HG02973 (cell line): ENCODE data around the gene ATP2B2.

ENCODE experiments used
- ATAC-seq: cut with Tn5 transposase; IDR thresholded peaks from one replicate; pipeline ENCODE4 v1.9.1; 2021; ENCODE audit warnings: moderate library complexity; ENCODE audit not compliant: unreplicated experiment

The ATP2B2 gene

DNA sequence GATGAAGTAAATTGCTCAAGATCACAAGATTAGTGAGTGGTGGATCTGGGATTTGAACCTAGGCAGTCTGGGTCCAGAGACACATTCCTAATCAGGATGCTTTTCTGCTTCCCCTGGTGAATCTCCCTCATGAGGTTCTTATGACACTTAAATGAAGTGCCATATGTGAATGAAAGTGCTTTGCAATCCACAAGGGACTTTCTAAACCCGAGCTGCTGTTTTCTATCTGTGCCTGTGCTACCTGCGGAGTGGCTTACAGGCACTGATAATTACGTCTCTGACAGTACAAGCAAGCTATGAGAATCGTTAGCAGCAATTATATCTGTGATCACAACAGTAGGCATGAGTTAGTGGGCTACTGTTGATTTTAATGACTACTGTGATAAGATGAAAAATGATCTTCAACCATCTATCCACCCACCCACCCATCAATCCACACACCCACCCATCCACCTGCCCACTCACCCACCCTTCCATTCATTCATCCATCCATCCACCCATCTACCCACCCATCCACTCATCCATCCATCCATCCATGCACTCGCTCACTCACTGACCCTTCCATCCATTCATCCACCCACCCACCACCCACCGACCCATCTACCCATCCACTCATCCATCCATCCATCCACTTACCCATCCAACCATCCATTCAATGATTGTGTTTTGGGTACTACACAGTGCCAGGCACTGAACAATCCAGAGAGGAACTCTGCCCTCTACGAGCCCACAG, 51.8 kb downstream of the ATP2B2 start:
- ATAC-seq: no peak

GRCh38 chr3:10450494-10451440, 54.6 kb downstream of the ATP2B2 start:
- ATAC-seq: no peak

DNA sequence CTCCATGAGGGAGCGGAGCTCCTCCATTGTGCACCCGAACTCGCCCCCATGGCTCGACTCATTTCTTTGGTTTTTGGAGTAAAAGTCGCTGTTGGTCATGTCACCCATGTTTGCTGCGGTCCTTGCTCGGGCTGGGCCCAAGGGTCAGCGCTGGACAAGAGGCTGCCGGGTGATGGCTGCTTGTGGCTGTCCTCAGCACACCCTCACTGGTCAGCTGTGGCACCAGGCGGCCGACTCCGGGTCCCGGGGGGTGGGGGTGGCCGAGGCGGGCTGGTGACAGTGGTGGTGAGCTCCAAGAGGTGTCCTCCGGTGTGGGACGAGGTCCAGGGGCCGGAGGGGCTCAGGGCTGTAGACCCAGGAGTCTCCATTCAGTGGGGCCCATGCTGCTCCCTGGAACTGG, 56.0 kb downstream of the ATP2B2 start:
- no peak for ATAC-seq

- no peak for ATAC-seq
Observed at GRCh38 chr3:10448544-10448943, 56.8 kb downstream of the ATP2B2 start.

DNA sequence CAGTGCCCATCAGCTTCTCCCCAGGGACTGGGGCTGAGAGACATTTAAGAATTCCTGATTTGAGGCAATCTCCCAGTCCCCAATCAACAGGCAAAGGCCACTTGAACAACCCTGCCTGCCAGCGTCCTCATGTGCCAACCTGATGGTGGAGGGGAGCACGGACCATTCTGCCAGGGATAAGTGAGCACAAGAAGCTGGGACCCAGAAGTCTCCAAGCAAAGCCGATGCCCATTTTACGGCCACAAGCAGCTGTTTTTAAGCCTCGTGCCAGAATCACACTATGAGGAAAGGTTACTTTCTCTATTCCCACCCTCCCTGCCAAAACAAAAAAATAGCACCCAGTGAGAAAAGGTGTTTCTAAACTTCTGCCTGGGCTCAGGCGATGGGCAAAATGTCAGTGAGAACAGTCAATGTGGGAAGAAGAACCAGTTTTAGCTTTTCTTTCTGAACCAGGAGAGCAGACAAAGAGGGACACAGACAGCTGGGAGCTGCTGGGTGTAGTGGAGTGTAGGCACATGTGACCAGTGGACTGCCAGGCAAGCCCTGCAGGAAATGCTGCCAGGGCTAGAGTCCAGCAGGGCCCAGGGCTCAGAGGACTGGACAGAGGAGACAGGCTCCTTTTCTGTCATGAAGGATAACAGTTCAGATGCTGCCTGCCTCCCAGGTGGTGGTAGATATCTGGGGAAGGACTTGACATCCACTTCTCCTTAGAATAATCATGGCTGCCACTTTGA, 57.7 kb downstream of the ATP2B2 start:
- ATAC-seq: no peak

GRCh38 chr3:10447110-10447509, 58.3 kb downstream of the ATP2B2 start:
- no peak for ATAC-seq

GRCh38 chr3:10445561-10446175, 59.7 kb downstream of the ATP2B2 start:
- ATAC-seq: no peak

DNA sequence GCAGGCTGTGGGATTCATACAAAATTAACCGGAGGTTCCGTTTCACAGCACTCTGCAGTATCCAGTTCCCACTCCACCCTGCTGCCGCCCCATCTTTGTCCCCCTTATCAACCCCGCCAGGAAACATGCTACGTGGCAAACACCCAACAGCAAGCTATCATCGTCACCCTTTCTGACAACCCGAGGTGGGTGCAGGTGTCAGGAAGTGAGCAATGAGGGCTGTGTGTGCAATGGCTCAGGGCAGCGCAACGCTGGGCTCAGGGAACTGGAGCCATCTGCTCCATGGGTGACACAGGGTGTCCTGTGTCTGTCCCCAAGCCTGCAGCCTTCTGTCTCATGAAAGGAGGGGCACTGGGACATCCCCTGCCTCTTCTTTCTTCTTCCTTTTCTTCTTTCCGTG, 60.9 kb downstream of the ATP2B2 start:
- ATAC-seq: no peak

- no peak for ATAC-seq
Observed at GRCh38 chr3:10444110-10444429, 61.3 kb downstream of the ATP2B2 start.

DNA sequence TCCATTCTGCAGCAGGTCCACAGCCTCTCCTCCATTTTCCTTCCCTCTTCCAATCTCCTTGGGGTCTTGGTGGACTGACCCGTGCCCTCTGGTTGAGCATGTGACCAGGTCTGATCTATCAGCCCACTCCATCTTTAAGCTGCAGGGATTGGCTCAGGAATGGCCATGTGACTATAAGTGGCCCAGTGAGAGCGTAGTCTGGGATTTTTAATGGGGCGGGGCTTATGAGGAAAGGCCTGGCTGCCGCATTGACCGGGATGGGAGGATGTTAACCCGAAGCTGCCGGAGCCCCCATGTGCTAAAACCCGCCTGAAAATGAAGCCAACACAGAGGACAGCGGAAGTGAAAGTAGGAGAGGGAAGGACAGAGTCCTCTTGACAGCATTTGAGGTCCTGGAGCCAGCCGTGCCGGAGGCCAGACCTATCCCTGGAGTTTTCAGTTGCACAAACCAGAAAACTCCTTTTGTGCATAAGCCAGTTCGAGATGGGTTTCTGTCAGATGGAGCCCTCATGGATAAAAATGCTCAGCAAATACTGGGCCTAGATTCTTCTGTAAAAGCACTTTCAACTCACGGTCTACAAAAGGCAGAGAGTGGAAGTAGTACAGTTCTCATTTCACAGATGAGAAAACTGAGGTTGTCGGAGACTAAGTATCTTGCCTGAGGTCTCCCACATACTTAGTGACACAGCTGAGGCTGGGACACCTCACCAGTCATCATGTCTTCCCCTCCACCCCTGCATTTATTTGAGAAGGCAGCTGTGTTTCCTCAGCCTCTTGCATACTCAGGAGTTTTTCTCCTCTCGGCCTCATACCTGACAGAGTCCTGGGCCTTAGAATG, 61.9 kb downstream of the ATP2B2 start:
- no peak for ATAC-seq

DNA sequence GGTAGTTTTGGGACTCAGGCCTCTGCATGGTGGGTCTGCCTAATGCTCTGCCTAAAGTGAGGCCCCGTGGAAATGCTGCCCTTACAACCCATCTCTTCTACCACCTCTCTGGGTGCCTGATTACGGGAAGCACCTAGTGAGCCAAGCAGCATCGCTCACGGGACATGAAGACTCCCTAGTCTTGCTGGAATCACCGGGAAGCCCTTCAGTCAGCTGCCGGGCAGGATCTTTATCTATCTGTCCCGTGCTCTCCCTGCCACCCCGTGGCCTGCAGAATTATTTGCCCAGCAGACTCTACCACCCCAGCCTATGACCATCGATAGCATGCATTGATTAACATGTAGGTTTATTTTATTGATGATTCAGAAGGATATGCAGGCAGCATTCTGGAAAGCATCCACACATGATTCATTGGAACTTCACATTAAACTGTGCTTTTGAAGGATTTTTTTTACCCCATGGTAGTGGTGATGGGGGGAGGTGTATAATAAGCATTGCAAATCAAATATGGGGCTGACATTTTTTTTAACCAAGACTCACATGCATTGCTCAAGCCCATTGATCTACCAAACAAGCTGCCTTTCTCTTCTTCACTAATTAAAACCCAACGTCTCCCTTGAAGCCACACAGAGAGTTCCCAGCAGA, 63.1 kb downstream of the ATP2B2 start:
- ATAC-seq: no peak

GRCh38 chr3:10440684-10441083, 64.7 kb downstream of the ATP2B2 start:
- ATAC-seq: no peak

GRCh38 chr3:10438902-10439610, 66.3 kb downstream of the ATP2B2 start:
- no peak for ATAC-seq

- no peak for ATAC-seq
Observed at GRCh38 chr3:10437995-10438901, 67.1 kb downstream of the ATP2B2 start.

- ATAC-seq: peak; percentile 63
Observed at GRCh38 chr3:10437272-10437994, 68.0 kb downstream of the ATP2B2 start.

- no peak for ATAC-seq
Observed at GRCh38 chr3:10435850-10436249, 69.5 kb downstream of the ATP2B2 start.

GRCh38 chr3:10434938-10435336, 70.4 kb downstream of the ATP2B2 start:
- ATAC-seq: no peak
